DND-41 (cell line): ENCODE results near the gene MRAP2.
"Not testable (repeated sequence)": the region's sequence is repeated elsewhere in the genome, so short reads cannot be mapped to it uniquely, and the experiment has no call there.

Experiments used
- ATAC-seq: fragments of 200-7000 bp; cut with Tn5 transposase; 3 replicates; pipeline ENCODE4 v1.9.1; 2021; ENCODE audit warnings: low read depth; ENCODE audit not compliant: insufficient read depth
- DNase-seq: peaks from one replicate; pipeline ENCODE4 v3.0.0-alpha.2; 2020
- H2AFZ ChIP-seq: 2 replicates; pipeline ENCODE4 v1.6.0; 2012; ENCODE audit warnings: low read depth, low read length
- H3K27ac ChIP-seq: 2 replicates; pipeline ENCODE4 v1.5.1; 2012; ENCODE audit warnings: low read length, inconsistent platforms
- H3K27me3 ChIP-seq: fragments of 200-600 bp; sonication (generic); 2 replicates; pipeline ENCODE4 v1.6.0; 2012; ENCODE audit warnings: low read length, mild to moderate bottlenecking, inconsistent platforms; ENCODE audit not compliant: insufficient read depth, poor library complexity
- H3K36me3 ChIP-seq: 2 replicates; pipeline ENCODE4 v1.5.1; 2012; ENCODE audit warnings: low read length, inconsistent platforms; ENCODE audit not compliant: insufficient read depth
- H3K4me1 ChIP-seq: 2 replicates; pipeline ENCODE4 v1.5.1; 2012; ENCODE audit warnings: mild to moderate bottlenecking, low read length; ENCODE audit not compliant: insufficient read depth
- H3K4me2 ChIP-seq: 2 replicates; pipeline ENCODE4 v1.6.0; 2012; ENCODE audit warnings: mild to moderate bottlenecking, moderate library complexity, low read length, inconsistent platforms; ENCODE audit not compliant: insufficient read depth
- H3K4me3 ChIP-seq, 2 experiments: fragments of 200-600 bp in 1 of 2; shearing (Covaris generic) in 1 of 2; 2 replicates each; pipeline ENCODE4 v1.5.1; 2012 to 2016; ENCODE audit warnings: inconsistent platforms in 2 of 2, low read length in 2 of 2, mild to moderate bottlenecking in 2 of 2, low read depth in 1 of 2, moderate library complexity in 1 of 2
- H3K79me2 ChIP-seq: 2 replicates; pipeline ENCODE4 v1.6.0; 2012; ENCODE audit warnings: low read length, inconsistent platforms; ENCODE audit not compliant: insufficient read depth
- H3K9ac ChIP-seq: 2 replicates; pipeline ENCODE4 v1.6.0; 2012; ENCODE audit warnings: low read depth, mild to moderate bottlenecking, inconsistent platforms, low read length, moderate library complexity
- H3K9me3 ChIP-seq: 2 replicates; pipeline ENCODE4 v1.5.1; 2012; ENCODE audit warnings: low read length, moderate library complexity, mild to moderate bottlenecking, inconsistent platforms; ENCODE audit not compliant: insufficient read depth, severe bottlenecking
- H4K20me1 ChIP-seq: 2 replicates; pipeline ENCODE4 v1.6.0; 2012; ENCODE audit warnings: low read length; ENCODE audit not compliant: insufficient read depth
- EZH2 ChIP-seq: IDR thresholded peaks from 3 replicates; pipeline ENCODE4 v1.6.1; 2012; ENCODE audit warnings: borderline replicate concordance, low read depth, mild to moderate bottlenecking, moderate library complexity, low read length, inconsistent platforms; ENCODE audit not compliant: severe bottlenecking
- TF ChIP-seq, protein P1 (sequence below): IDR thresholded peaks from 2 replicates; pipeline ENCODE4 v1.5.1; 2012; ENCODE audit warnings: borderline replicate concordance, low read length, moderate library complexity, mild to moderate bottlenecking; ENCODE audit not compliant: poor library complexity, severe bottlenecking; ENCODE audit errors: extremely low read depth

Gene MRAP2

DNA sequence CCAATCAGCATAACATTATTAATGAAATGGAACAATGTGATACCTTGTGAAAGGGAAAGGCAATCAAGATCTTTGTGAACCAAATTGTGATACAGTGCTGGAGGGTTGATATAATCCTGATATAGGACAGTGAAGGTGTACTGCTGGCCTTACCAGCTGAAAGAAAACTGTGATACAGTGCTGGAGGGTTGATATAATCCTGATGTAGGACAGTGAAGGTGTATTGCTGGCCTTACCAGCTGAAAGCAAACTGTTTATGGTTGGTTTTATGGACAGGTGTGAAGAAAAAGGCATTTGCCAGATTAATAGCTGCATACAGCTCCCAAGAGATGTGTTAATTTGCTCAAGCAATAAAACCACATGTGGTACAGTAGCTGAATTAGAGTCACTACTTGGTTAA, 73.9 kb downstream of the MRAP2 start:
- H3K4me2 ChIP-seq: no peak overlapping the region
- no peaks in the 10 kb centered on the region for H4K20me1 ChIP-seq
- ATAC-seq (no peak), DNase-seq (no peak)
- no peaks in the 10 kb centered on the region for H3K27me3 ChIP-seq
- no peaks in the 10 kb centered on the region for H3K36me3 ChIP-seq
- H3K9ac ChIP-seq: no peak overlapping the region
- no peaks in the 10 kb centered on the region for H3K9me3 ChIP-seq
- TF ChIP-seq, protein P1, sequence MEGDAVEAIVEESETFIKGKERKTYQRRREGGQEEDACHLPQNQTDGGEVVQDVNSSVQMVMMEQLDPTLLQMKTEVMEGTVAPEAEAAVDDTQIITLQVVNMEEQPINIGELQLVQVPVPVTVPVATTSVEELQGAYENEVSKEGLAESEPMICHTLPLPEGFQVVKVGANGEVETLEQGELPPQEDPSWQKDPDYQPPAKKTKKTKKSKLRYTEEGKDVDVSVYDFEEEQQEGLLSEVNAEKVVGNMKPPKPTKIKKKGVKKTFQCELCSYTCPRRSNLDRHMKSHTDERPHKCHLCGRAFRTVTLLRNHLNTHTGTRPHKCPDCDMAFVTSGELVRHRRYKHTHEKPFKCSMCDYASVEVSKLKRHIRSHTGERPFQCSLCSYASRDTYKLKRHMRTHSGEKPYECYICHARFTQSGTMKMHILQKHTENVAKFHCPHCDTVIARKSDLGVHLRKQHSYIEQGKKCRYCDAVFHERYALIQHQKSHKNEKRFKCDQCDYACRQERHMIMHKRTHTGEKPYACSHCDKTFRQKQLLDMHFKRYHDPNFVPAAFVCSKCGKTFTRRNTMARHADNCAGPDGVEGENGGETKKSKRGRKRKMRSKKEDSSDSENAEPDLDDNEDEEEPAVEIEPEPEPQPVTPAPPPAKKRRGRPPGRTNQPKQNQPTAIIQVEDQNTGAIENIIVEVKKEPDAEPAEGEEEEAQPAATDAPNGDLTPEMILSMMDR: no peak
- no peak for TF ChIP-seq EZH2
- no peak overlapping the region for H3K4me3 ChIP-seq
- H3K4me1 ChIP-seq: no peaks in the 10 kb centered on the region
- H2AFZ ChIP-seq: no peak overlapping the region
- no peaks in the 10 kb centered on the region for H3K79me2 ChIP-seq
- H3K27ac ChIP-seq: no peak overlapping the region

DNA sequence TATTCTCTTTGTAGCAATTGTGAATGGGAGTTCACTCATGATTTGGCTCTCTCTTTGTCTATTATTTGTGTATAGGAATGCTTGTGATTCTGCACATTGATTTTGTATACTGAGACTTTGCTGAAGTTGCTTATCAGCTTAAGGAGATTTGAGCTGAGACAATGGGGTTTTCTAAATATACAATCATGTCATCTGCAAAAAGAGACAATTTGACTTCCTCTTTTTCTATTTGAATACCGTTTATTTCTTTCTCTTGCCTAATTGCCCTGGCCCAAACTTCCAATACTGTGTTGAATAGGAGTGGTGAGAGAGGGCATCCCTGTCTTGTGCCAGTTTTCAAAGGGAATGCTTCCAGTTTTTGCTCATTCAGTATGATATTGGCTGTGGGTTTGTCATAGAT, 77.8 kb downstream of the MRAP2 start:
- H3K27ac ChIP-seq, H3K27me3 ChIP-seq, H3K4me2 ChIP-seq, H2AFZ ChIP-seq, H3K9ac ChIP-seq, H4K20me1 ChIP-seq, H3K4me3 ChIP-seq, H3K36me3 ChIP-seq, H3K4me1 ChIP-seq, H3K9me3 ChIP-seq, ATAC-seq, DNase-seq, H3K79me2 ChIP-seq: not testable (repeated sequence)

DNA sequence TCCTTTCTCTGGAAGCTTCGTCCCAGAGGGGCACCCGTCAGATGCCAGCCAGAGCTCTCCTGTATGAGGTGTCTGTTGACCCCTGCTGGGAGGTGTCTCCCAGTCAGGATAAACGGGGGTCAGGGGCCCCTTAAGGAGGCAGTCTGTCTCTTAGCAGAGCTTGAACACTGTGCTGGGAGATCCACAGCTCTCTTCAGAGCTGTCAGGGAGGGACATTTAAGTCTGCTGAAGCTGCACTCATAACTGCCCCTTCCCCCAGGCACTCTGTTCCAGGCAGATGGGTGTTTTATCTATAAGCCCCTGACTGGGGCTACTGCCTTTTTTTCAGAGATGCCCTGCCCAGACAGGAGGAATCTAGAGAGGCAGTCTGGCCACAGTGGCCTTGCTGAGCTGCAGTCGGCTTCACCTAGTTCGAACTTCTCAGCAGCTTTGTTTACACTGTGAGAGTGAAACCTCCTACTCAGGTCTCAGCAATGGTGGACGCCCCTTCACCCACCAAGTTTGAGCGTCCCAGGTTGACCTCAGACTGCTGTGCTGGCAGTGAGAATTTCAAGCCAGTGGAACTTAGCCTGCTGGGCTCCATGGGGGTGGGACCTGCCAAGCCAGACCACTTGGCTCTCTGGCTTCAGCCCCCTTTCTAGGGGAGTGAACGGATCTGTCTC, 81.5 kb downstream of the MRAP2 start:
- H3K4me1 ChIP-seq, H3K9me3 ChIP-seq, DNase-seq, H3K4me2 ChIP-seq, H3K4me3 ChIP-seq, H3K36me3 ChIP-seq, H3K27ac ChIP-seq, H3K9ac ChIP-seq, H3K79me2 ChIP-seq, H3K27me3 ChIP-seq, H4K20me1 ChIP-seq, H2AFZ ChIP-seq, ATAC-seq: not testable (repeated sequence)

DNA sequence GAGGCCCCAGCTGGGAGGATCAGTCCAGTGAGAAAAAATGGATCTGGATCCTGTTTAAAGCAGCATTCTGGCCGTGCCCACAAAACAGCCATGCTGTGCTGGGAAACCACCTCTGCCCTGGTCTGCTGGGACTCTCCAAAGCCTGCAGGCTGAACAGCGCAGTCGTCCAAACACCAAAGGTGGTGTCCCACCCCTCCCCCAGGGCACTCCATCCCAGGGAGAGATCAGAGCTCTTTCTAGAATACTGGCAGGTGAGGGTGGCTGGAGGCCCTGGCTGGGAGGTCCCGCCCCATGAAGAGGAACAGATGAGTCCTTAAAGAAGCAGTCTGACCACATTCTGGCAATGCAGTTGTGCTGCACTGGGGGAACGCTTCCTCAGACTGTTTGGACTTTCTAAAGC, 84.6 kb downstream of the MRAP2 start:
- no peak for ATAC-seq
- no peaks in the 10 kb centered on the region for H3K4me1 ChIP-seq
- no peak for TF ChIP-seq EZH2
- TF ChIP-seq, protein P1: no peak
- no peak overlapping the region for H3K9ac ChIP-seq
- H3K4me2 ChIP-seq: no peak overlapping the region
- no peaks in the 10 kb centered on the region for H3K79me2 ChIP-seq
- H2AFZ ChIP-seq: no peak overlapping the region
- no peak overlapping the region for H3K4me3 ChIP-seq
- H3K27me3 ChIP-seq: no peaks in the 10 kb centered on the region
- no peak overlapping the region for H3K27ac ChIP-seq
- H4K20me1 ChIP-seq: no peaks in the 10 kb centered on the region
- H3K9me3 ChIP-seq: no peaks in the 10 kb centered on the region
- no peak for DNase-seq
- peaks cover 4% of the 10 kb centered on the region; the same call in 1 of the 2 replicates for H3K36me3 ChIP-seq
